Ishikawa (cell line): Measurements from ENCODE around the gene MALL.
A peak's percentile ranks its signal among the peaks of the same experiment; 100 is the strongest.

Experiments
- CEBPB ChIP-seq: IDR thresholded peaks from 2 replicates; pipeline ENCODE4 v1.6.1; 2012
- CREB1 ChIP-seq: IDR thresholded peaks from 2 replicates; pipeline ENCODE4 v1.6.1; 2012; ENCODE audit warnings: low read depth
- EGR1 ChIP-seq: IDR thresholded peaks from 2 replicates; pipeline ENCODE4 v1.6.1; 2012
- EP300 ChIP-seq: IDR thresholded peaks from 2 replicates; pipeline ENCODE4 v1.6.1; 2012; ENCODE audit warnings: borderline replicate concordance
- FOXM1 ChIP-seq: IDR thresholded peaks from 2 replicates; pipeline ENCODE4 v1.6.1; 2012; ENCODE audit warnings: low read depth, borderline replicate concordance
- MAX ChIP-seq: IDR thresholded peaks from 2 replicates; pipeline ENCODE4 v1.6.1; 2012
- NFIC ChIP-seq: IDR thresholded peaks from 2 replicates; pipeline ENCODE4 v1.6.1; 2012
- RAD21 ChIP-seq: IDR thresholded peaks from 2 replicates; pipeline ENCODE4 v1.6.1; 2012; ENCODE audit warnings: low read depth
- TAF1 ChIP-seq: IDR thresholded peaks from 2 replicates; pipeline ENCODE4 v1.6.1; 2012; ENCODE audit warnings: low read depth, mild to moderate bottlenecking
- TCF12 ChIP-seq: IDR thresholded peaks from 2 replicates; pipeline ENCODE4 v1.6.1; 2012; ENCODE audit warnings: low read depth
- TEAD4 ChIP-seq: IDR thresholded peaks from 2 replicates; pipeline ENCODE4 v1.6.1; 2012
- YY1 ChIP-seq: IDR thresholded peaks from 2 replicates; pipeline ENCODE4 v1.6.1; 2012; ENCODE audit warnings: low read depth
- ZBTB7A ChIP-seq: IDR thresholded peaks from 2 replicates; pipeline ENCODE4 v1.6.1; 2012; ENCODE audit warnings: low read depth
- TF ChIP-seq, protein P1 (sequence below): IDR thresholded peaks from 2 replicates; pipeline ENCODE4 v1.6.1; 2012; ENCODE audit warnings: low read depth, mild to moderate bottlenecking

- TF ChIP-seq YY1 (no peak; the same call in 1 of the 2 replicates), CEBPB (no peak), TAF1 (no peak), ZBTB7A (no peak), CREB1 (no peak), EP300 (peak; percentile 9; the same call in 1 of the 2 replicates), NFIC (no peak; the same call in 1 of the 2 replicates), MAX (peak; percentile 35; the same call in 1 of the 2 replicates), RAD21 (peak; percentile 55), TEAD4 (no peak), EGR1 (no peak), FOXM1 (no peak), TCF12 (no peak; the same call in 1 of the 2 replicates)
- TF ChIP-seq, protein P1, sequence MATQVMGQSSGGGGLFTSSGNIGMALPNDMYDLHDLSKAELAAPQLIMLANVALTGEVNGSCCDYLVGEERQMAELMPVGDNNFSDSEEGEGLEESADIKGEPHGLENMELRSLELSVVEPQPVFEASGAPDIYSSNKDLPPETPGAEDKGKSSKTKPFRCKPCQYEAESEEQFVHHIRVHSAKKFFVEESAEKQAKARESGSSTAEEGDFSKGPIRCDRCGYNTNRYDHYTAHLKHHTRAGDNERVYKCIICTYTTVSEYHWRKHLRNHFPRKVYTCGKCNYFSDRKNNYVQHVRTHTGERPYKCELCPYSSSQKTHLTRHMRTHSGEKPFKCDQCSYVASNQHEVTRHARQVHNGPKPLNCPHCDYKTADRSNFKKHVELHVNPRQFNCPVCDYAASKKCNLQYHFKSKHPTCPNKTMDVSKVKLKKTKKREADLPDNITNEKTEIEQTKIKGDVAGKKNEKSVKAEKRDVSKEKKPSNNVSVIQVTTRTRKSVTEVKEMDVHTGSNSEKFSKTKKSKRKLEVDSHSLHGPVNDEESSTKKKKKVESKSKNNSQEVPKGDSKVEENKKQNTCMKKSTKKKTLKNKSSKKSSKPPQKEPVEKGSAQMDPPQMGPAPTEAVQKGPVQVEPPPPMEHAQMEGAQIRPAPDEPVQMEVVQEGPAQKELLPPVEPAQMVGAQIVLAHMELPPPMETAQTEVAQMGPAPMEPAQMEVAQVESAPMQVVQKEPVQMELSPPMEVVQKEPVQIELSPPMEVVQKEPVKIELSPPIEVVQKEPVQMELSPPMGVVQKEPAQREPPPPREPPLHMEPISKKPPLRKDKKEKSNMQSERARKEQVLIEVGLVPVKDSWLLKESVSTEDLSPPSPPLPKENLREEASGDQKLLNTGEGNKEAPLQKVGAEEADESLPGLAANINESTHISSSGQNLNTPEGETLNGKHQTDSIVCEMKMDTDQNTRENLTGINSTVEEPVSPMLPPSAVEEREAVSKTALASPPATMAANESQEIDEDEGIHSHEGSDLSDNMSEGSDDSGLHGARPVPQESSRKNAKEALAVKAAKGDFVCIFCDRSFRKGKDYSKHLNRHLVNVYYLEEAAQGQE: no peak
Observed at GRCh38 chr2:110116033-110116710, 550 bp upstream of the MALL start.
